OCI-LY3 (cell line): ENCODE measurements around the gene POLD2.

ENCODE experiments used
- H2AFZ ChIP-seq: fragments of 200-600, 300-600 bp; shearing (Covaris generic); 2 replicates; pipeline ENCODE4 v1.6.0; 2014; ENCODE audit warnings: antibody characterized with exemption, low read depth, low read length
- H3K27ac ChIP-seq: fragments of 200-600, 300-600 bp; sonication (generic); 2 replicates; pipeline ENCODE4 v1.5.1; 2014; ENCODE audit warnings: mild to moderate bottlenecking, low read length, moderate library complexity, mixed read lengths
- H3K27me3 ChIP-seq: fragments of 200-600, 300-600 bp; sonication (generic); 2 replicates; pipeline ENCODE4 v1.6.1; 2014; ENCODE audit warnings: low read depth, low read length, mixed read lengths
- H3K36me3 ChIP-seq: fragments of 200-600, 300-600 bp; sonication (generic); replicated peaks from 2 replicates; pipeline ENCODE3; 2014; ENCODE audit warnings: low read depth, low read length, mixed read lengths
- H3K4me1 ChIP-seq: fragments of 300-600, 200-600 bp; sonication (generic); 2 replicates; pipeline ENCODE4 v1.6.1; 2014; ENCODE audit warnings: low read length, mixed read lengths
- H3K4me2 ChIP-seq: fragments of 200-600, 300-600 bp; sonication (generic); 2 replicates; pipeline ENCODE4 v1.6.1; 2014; ENCODE audit warnings: low read length, mixed read lengths
- H3K4me3 ChIP-seq: fragments of 300-600, 200-600 bp; sonication (generic); 2 replicates; pipeline ENCODE4 v1.5.1; 2014; ENCODE audit warnings: antibody characterized with exemption, mild to moderate bottlenecking, low read length, moderate library complexity
- H3K79me2 ChIP-seq: fragments of 300-600, 200-600 bp; shearing (Covaris generic); 2 replicates; pipeline ENCODE4 v1.6.1; 2014; ENCODE audit warnings: mild to moderate bottlenecking, low read length, mixed read lengths
- H3K9ac ChIP-seq: fragments of 300-600, 200-600 bp; shearing (Covaris generic); 2 replicates; pipeline ENCODE4 v1.6.0; 2014; ENCODE audit warnings: mild to moderate bottlenecking, low read length, moderate library complexity
- H3K9me3 ChIP-seq: fragments of 200-600, 300-600 bp; shearing (Covaris generic); 2 replicates; pipeline ENCODE4 v1.6.1; 2014; ENCODE audit warnings: low read length, mixed read lengths; ENCODE audit not compliant: insufficient read depth
- H4K20me1 ChIP-seq: fragments of 200-600, 300-600 bp; sonication (generic); 2 replicates; pipeline ENCODE4 v1.6.1; 2016; ENCODE audit warnings: low read length, mixed read lengths; ENCODE audit not compliant: insufficient read depth
- EZH2phosphoT487 ChIP-seq: fragments of 200-600 bp; shearing (Covaris generic); IDR thresholded peaks from 2 replicates; pipeline ENCODE4 v1.6.1; 2018; ENCODE audit warnings: antibody characterized with exemption, mixed run types, low read depth
- TF ChIP-seq, protein P1 (sequence below): fragments of 200-600, 300-600 bp; sonication (generic); IDR thresholded peaks from 2 replicates; pipeline ENCODE4 v1.5.1; 2014; ENCODE audit warnings: antibody characterized with exemption, low read length, low read depth

Gene POLD2

DNA sequence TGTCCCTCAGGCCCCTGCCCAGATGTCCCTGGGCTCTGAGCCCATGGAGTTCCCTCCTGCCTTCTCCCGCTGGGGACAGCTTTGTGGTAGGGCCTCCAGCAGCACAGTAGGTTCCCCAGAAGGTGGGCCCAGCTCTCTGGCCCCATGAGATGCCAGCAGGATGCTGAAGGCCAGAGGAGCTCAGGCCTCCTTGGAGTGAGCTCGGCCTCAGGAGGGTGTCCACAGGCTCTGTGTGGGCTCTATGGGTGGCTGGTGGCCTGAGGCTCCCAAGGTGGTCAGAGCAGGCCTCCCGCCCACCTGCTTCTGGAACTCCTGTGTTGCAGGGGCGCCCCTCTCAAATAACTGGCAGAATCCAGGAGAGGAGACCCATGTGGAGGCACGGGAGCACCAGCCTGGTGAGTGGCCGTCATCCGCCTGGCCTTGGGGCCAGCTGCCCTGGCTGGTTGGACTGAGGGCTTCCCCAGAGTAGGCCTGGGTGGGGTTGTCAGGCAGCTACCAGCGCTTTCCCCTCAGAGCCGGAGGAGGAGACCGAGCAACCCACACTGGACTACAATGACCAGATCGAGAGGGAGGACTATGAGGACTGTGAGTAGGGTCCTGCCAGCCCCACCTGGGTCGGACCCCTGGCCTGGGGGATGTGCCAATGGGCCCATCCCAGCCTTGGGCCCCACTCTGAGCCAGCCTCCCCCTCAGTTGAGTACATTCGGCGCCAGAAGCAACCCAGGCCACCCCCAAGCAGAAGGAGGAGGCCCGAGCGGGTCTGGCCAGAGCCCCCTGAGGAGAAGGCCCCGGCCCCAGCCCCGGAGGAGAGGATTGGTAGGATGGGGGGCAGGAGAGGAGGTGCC is 16.0 kb downstream of the POLD2 start:
- no peaks in the 10 kb centered on the region for H4K20me1 ChIP-seq
- TF ChIP-seq EZH2phosphoT487 = no peak
- TF ChIP-seq, protein P1, sequence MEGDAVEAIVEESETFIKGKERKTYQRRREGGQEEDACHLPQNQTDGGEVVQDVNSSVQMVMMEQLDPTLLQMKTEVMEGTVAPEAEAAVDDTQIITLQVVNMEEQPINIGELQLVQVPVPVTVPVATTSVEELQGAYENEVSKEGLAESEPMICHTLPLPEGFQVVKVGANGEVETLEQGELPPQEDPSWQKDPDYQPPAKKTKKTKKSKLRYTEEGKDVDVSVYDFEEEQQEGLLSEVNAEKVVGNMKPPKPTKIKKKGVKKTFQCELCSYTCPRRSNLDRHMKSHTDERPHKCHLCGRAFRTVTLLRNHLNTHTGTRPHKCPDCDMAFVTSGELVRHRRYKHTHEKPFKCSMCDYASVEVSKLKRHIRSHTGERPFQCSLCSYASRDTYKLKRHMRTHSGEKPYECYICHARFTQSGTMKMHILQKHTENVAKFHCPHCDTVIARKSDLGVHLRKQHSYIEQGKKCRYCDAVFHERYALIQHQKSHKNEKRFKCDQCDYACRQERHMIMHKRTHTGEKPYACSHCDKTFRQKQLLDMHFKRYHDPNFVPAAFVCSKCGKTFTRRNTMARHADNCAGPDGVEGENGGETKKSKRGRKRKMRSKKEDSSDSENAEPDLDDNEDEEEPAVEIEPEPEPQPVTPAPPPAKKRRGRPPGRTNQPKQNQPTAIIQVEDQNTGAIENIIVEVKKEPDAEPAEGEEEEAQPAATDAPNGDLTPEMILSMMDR = no peak
- no peaks in the 10 kb centered on the region for H3K36me3 ChIP-seq
- no peak overlapping the region for H3K4me2 ChIP-seq
- H3K79me2 ChIP-seq = no peaks in the 10 kb centered on the region
- no peak overlapping the region for H3K4me3 ChIP-seq
- H2AFZ ChIP-seq = no peak overlapping the region
- no peak overlapping the region for H3K9ac ChIP-seq
- no peaks in the 10 kb centered on the region for H3K9me3 ChIP-seq
- H3K27me3 ChIP-seq = no peaks in the 10 kb centered on the region
- H3K27ac ChIP-seq = no peak overlapping the region
- 0 out of 2 replicates have a peak, but pooled peaks cover 5% of the 10 kb centered on the region for H3K4me1 ChIP-seq

DNA sequence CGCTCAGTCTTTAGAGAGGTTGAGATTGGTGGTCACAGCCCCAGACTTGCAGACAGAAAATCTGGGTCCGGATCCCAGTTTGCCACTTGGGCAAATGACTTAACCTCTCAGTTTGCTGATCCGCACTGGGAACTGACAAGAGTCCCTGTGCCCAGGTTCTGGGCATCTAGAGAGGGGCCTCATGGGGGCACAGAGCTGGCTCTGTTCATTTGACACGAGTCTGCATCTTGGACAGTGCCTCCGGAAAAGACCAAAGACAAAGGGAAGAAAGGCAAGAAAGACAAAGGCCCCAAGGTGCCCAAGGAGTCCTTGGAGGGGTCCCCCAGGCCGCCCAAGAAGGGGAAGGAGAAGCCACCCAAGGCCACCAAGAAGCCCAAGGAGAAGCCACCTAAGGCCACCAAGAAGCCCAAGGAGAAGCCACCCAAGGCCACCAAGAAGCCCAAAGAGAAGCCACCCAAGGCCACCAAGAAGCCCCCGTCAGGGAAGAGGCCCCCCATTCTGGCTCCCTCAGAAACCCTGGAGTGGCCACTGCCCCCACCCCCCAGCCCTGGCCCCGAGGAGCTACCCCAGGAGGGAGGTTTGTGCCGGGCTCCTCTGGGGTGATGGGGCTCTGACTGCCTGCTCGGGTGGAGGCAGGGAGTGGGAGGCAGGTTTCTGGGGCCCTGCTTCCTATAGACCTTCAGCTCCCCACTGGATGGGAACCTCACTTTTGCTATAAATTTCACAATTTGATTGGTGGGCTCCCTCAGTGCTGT is 16.9 kb downstream of the POLD2 start:
- Histone ChIP-seq H4K20me1 (no peaks in the 10 kb centered on the region), H3K4me1 (0 out of 2 replicates have a peak, but pooled peaks cover 5% of the 10 kb centered on the region), H3K27me3 (no peaks in the 10 kb centered on the region), H3K27ac (no peak overlapping the region), H3K9ac (no peak overlapping the region), H3K36me3 (no peaks in the 10 kb centered on the region), H2AFZ (no peak overlapping the region), H3K9me3 (no peaks in the 10 kb centered on the region), H3K79me2 (no peaks in the 10 kb centered on the region), H3K4me2 (no peak overlapping the region), H3K4me3 (no peak overlapping the region)
- no peak for TF ChIP-seq EZH2phosphoT487
- TF ChIP-seq, protein P1 = no peak

DNA sequence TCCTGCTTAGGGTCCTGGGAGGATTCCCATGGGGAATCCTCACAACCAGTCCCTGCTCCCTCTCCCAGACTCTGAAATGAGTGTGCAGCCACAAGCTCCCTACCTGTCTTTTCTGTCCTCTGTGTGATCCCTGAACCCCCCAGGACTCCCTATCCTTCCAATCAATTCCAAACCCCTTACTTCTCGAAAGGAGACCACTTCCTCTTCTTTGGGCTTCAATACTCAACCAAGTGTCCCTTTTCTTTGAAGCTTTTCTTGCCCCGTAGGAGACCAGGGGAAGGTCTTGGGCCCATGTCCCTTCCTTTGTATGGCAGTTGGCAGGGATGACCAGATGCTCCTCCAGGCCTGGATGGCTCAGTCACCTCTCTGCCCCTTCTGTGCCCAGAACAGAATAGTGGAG is 17.5 kb downstream of the POLD2 start:
- no peaks in the 10 kb centered on the region for H3K27me3 ChIP-seq
- no peaks in the 10 kb centered on the region for H3K36me3 ChIP-seq
- no peak overlapping the region for H3K27ac ChIP-seq
- peaks cover 11% of the 10 kb centered on the region for H3K4me1 ChIP-seq
- H3K4me2 ChIP-seq = no peak overlapping the region
- H3K9ac ChIP-seq = no peak overlapping the region
- no peaks in the 10 kb centered on the region for H3K9me3 ChIP-seq
- H3K79me2 ChIP-seq = no peaks in the 10 kb centered on the region
- H3K4me3 ChIP-seq = no peak overlapping the region
- no peaks in the 10 kb centered on the region for H4K20me1 ChIP-seq
- no peak overlapping the region for H2AFZ ChIP-seq
- TF ChIP-seq, protein P1 = no peak
- TF ChIP-seq EZH2phosphoT487 = no peak
